Endothelial cell of umbilical vein (primary cell): ENCODE data around the gene BMPER.

Source experiments
- POLR2A ChIP-seq: IDR thresholded peaks from 2 replicates; pipeline ENCODE4 v1.6.1; 2012; ENCODE audit warnings: low read depth, mild to moderate bottlenecking, control low read depth, low read length
- TF ChIP-seq, protein P1 (sequence below), 2 donors: IDR thresholded peaks; 1 replicate in 1 of 2; 2 replicates in 1 of 2; pipeline ENCODE4 v1.5.1; 2011; ENCODE audit warnings: low read length in 2 of 2, mild to moderate bottlenecking in 2 of 2, moderate library complexity in 2 of 2, control low read depth in 1 of 2, inconsistent platforms in 1 of 2, low read depth in 1 of 2; ENCODE audit not compliant: insufficient read depth in 1 of 2; ENCODE audit errors: extremely low read depth in 1 of 2

- TF ChIP-seq POLR2A: no peak
- TF ChIP-seq, protein P1, sequence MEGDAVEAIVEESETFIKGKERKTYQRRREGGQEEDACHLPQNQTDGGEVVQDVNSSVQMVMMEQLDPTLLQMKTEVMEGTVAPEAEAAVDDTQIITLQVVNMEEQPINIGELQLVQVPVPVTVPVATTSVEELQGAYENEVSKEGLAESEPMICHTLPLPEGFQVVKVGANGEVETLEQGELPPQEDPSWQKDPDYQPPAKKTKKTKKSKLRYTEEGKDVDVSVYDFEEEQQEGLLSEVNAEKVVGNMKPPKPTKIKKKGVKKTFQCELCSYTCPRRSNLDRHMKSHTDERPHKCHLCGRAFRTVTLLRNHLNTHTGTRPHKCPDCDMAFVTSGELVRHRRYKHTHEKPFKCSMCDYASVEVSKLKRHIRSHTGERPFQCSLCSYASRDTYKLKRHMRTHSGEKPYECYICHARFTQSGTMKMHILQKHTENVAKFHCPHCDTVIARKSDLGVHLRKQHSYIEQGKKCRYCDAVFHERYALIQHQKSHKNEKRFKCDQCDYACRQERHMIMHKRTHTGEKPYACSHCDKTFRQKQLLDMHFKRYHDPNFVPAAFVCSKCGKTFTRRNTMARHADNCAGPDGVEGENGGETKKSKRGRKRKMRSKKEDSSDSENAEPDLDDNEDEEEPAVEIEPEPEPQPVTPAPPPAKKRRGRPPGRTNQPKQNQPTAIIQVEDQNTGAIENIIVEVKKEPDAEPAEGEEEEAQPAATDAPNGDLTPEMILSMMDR (IDR thresholded peaks at IDR 0.05; ENCODE audit: extremely low read depth in 1 of 2, insufficient read depth in 1 of 2, low read depth in 1 of 2, low read length in 2 of 2): no peak
Observed at GRCh38 chr7:33926535-33926934, 21.2 kb downstream of the BMPER start.
